ENCODE data around the gene ABCA13.
"Not testable (repeated sequence)": the region's sequence is repeated elsewhere in the genome, so short reads cannot be mapped to it uniquely, and the experiment has no call there.

The ABCA13 gene

GRCh38 chr7:48171202-48171601 lies at the start of gene ABCA13:
Gene ABCA13 (plus strand): TSS chr7:48171458. CDS start chr7:48171484, 26 bp downstream.
- DNase-seq, result no peak

GRCh38 chr7:48126037-48126436 lies 45.2 kb upstream of the ABCA13 start:
- no peak for DNase-seq

GRCh38 chr7:48130658-48131108 lies 40.6 kb upstream of the ABCA13 start:
- no peak for DNase-seq

- DNase-seq, result no peak
Measured at GRCh38 chr7:48132792-48133191, 38.5 kb upstream of the ABCA13 start.

GRCh38 chr7:48139459-48139858 lies 31.8 kb upstream of the ABCA13 start:
- peak; percentile 20 for DNase-seq

GRCh38 chr7:48140001-48140681 lies 31.1 kb upstream of the ABCA13 start:
- DNase-seq, result peak; percentile 49

- DNase-seq, result no peak
Measured at GRCh38 chr7:48141521-48141920, 29.7 kb upstream of the ABCA13 start.

- DNase-seq, result no peak
Measured at GRCh38 chr7:48144291-48144768, 26.9 kb upstream of the ABCA13 start.

GRCh38 chr7:48147078-48147591 lies 24.1 kb upstream of the ABCA13 start:
- DNase-seq, result no peak

- not testable (repeated sequence) for DNase-seq
Measured at GRCh38 chr7:48147690-48148089, 23.6 kb upstream of the ABCA13 start.

- DNase-seq, result no peak
Measured at GRCh38 chr7:48148311-48148710, 22.9 kb upstream of the ABCA13 start.

GRCh38 chr7:48149058-48149457 lies 22.2 kb upstream of the ABCA13 start:
- no peak for DNase-seq

GRCh38 chr7:48150086-48150485 lies 21.2 kb upstream of the ABCA13 start:
- no peak for DNase-seq

GRCh38 chr7:48154792-48155413 lies 16.4 kb upstream of the ABCA13 start:
- peak; percentile 36 for DNase-seq

GRCh38 chr7:48158404-48158803 lies 12.9 kb upstream of the ABCA13 start:
- no peak for DNase-seq

- DNase-seq, result no peak
Measured at GRCh38 chr7:48161407-48162125, 9.7 kb upstream of the ABCA13 start.

- no peak for DNase-seq
Measured at GRCh38 chr7:48165157-48165556, 6.1 kb upstream of the ABCA13 start.

GRCh38 chr7:48168159-48168558 lies 3.1 kb upstream of the ABCA13 start:
- DNase-seq, result peak; percentile 1

GRCh38 chr7:48170506-48170905 lies 752 bp upstream of the ABCA13 start:
- no peak for DNase-seq

GRCh38 chr7:48173313-48173712 lies 2.1 kb downstream of the ABCA13 start:
- no peak for DNase-seq

- no peak for DNase-seq
Measured at GRCh38 chr7:48173756-48174382, 2.6 kb downstream of the ABCA13 start.

GRCh38 chr7:48175019-48175418 lies 3.8 kb downstream of the ABCA13 start:
- no peak for DNase-seq

- no peak for DNase-seq
Measured at GRCh38 chr7:48176356-48176893, 5.2 kb downstream of the ABCA13 start.

Measured in OCI-M1 (cell line).